Large intestine (tissue), 3 donors: ENCODE data around the gene FALEC. TPM values are rescaled to one million over a fixed set of nuclear protein-coding genes. Genes with fewer than 3 reads are reported as not detected.

Source experiments
- DNase-seq, 2 donors: peaks; one replicate each; pipeline versions ENCODE4 v3.0.0 to v3.0.0-alpha.2; 2013
- H3K27ac ChIP-seq: one replicate; pipeline ENCODE4 v1.5.1; 2013; ENCODE audit warnings: low read length
- H3K27me3 ChIP-seq: 2 replicates; pipeline ENCODE4 v1.6.1; 2013; ENCODE audit warnings: low read length; ENCODE audit not compliant: control insufficient read depth, insufficient read depth
- H3K36me3 ChIP-seq: 2 replicates; pipeline ENCODE4 v1.6.1; 2013; ENCODE audit warnings: low read length; ENCODE audit not compliant: control insufficient read depth, insufficient read depth
- H3K4me1 ChIP-seq: one replicate; pipeline ENCODE4 v1.6.1; 2013; ENCODE audit warnings: low read length; ENCODE audit not compliant: control insufficient read depth, insufficient read depth
- H3K4me3 ChIP-seq: one replicate; pipeline ENCODE4 v1.5.1; 2013; ENCODE audit warnings: low read length
- H3K9me3 ChIP-seq: one replicate; pipeline ENCODE4 v1.6.1; 2013; ENCODE audit warnings: mild to moderate bottlenecking, low read depth, low read length, moderate library complexity; ENCODE audit not compliant: control insufficient read depth
- WGBS: methylation state at CpG from one replicate; pipeline ENCODE4 v1.1.5; 2013; ENCODE audit warnings: low lambda C conversion rate; ENCODE audit not compliant: insufficient coverage; 5-methylcytosine and 5-hydroxymethylcytosine counted together
- polyA plus RNA-seq: library from polyadenylated mRNA; unstranded; fragments of 120-200 nt; gene quantifications from one replicate; pipeline ENCODE4 v1.2.1, GENCODE V29; 2013

FALEC gene
- polyA plus RNA-seq, 1 donor, result 0.31 TPM

GRCh38 chr1:150479927-150480352 lies 35.6 kb upstream of the FALEC start:
- no peak for DNase-seq
- H3K4me3 ChIP-seq, result no peak overlapping the region
- no peaks in the 10 kb centered on the region for H3K9me3 ChIP-seq
- H3K27me3 ChIP-seq, result no peaks in the 10 kb centered on the region
- H3K27ac ChIP-seq, result no peak overlapping the region
- H3K36me3 ChIP-seq, result no peaks in the 10 kb centered on the region
- no peaks in the 10 kb centered on the region for H3K4me1 ChIP-seq
- WGBS, result no CpG with 5 or more reads among the region's 2 CpGs

- no peak overlapping the region for H3K27ac ChIP-seq
These were observed 31.1 kb upstream of the FALEC start for GRCh38 chr1:150484431-150484830.

DNA sequence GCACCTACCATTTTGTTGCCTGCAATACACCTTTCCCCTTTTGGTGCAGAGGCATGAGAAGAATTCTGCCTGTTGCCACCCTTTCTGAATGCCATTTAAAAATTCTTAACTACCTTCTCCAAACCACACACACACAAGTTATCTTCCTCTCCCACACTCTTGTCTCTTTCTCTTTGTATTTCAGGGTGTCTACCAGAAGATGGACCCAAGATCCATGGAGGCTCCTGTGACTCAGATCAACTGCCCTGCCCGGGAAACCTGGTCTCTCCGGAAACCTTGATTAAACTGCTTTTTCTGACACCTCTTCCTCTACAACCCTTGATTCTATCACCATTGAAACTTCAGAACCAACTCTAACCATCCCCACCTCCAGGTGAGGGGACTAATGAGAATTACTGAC lies 30.7 kb upstream of the FALEC start:
- Histone ChIP-seq H3K4me1 (peaks cover 5% of the 10 kb centered on the region), H3K4me3 (no peak overlapping the region), H3K9me3 (no peaks in the 10 kb centered on the region), H3K27me3 (no peaks in the 10 kb centered on the region), H3K27ac (no peak overlapping the region), H3K36me3 (peaks cover 7% of the 10 kb centered on the region)
- WGBS, result no CpG with 5 or more reads among the region's 2 CpGs
- peak in 1 of 2 donors; percentile 30 for DNase-seq

More at GRCh38 chr1:150484431-150484830, 31.1 kb upstream of the FALEC start:
- Histone ChIP-seq H3K36me3 (peaks cover 3% of the 10 kb centered on the region), H3K4me1 (peaks cover 5% of the 10 kb centered on the region), H3K4me3 (no peak overlapping the region), H3K9me3 (no peaks in the 10 kb centered on the region), H3K27me3 (no peaks in the 10 kb centered on the region)
- no peak for DNase-seq
- WGBS, result 80% methylated on average over 1 of the region's 5 CpGs

GRCh38 chr1:150486966-150487762 lies 28.4 kb upstream of the FALEC start, which contains the start of gene TARS2:
TARS2 (plus strand) TSS chr1:150487419; CDS start chr1:150487451, 32 bp downstream.
- H3K9me3 ChIP-seq, result no peaks in the 10 kb centered on the region
- H3K4me1 ChIP-seq, result peaks cover 5% of the 10 kb centered on the region
- peak within 1 kb of the TSS; percentile 94 for H3K4me3 ChIP-seq
- peak within 1 kb of the TSS; percentile 54 for H3K27ac ChIP-seq
- peak; percentile 95 to 99 for DNase-seq
- no peaks in the 10 kb centered on the region for H3K27me3 ChIP-seq
- WGBS, result 0% methylated on average over 3 of the region's 30 CpGs
- peaks cover 20% of the 10 kb centered on the region for H3K36me3 ChIP-seq

DNA sequence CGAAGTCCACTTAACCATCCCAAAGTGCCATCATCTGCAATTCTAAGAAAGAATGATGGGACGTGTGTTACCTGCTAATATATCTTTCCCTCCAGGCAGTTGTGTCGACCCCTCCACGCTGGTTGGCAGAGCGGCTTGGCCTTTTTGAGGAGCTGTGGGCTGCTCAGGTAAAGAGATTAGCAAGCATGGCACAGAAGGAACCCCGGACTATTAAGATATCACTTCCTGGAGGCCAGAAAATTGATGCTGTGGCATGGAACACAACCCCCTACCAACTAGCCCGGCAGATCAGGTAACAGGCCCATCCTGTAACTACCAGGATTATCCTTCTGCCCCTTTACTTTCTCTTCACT lies 27.8 kb upstream of the FALEC start:
- no peaks in the 10 kb centered on the region for H3K27me3 ChIP-seq
- H3K4me3 ChIP-seq, result peak overlapping the region; percentile 94
- peak overlapping the region; percentile 22 for H3K27ac ChIP-seq
- no peaks in the 10 kb centered on the region for H3K9me3 ChIP-seq
- no peak for DNase-seq
- peaks cover 5% of the 10 kb centered on the region for H3K4me1 ChIP-seq
- peaks cover 24% of the 10 kb centered on the region for H3K36me3 ChIP-seq
- no CpG with 5 or more reads among the region's 7 CpGs for WGBS

GRCh38 chr1:150493175-150493574 lies 22.4 kb upstream of the FALEC start:
- Histone ChIP-seq H3K4me3 (no peak overlapping the region), H3K27ac (no peak overlapping the region), H3K4me1 (peaks cover under 1% of the 10 kb centered on the region), H3K27me3 (no peaks in the 10 kb centered on the region), H3K9me3 (no peaks in the 10 kb centered on the region), H3K36me3 (peaks cover 49% of the 10 kb centered on the region)
- DNase-seq, result no peak
- no CpG with 5 or more reads among the region's 8 CpGs for whole genome bisulfite sequencing

- peaks cover 49% of the 10 kb centered on the region for H3K36me3 ChIP-seq
- WGBS, result no CpG with 5 or more reads among the region's 10 CpGs
These were observed 17.2 kb upstream of the FALEC start for GRCh38 chr1:150498342-150498741.

DNA sequence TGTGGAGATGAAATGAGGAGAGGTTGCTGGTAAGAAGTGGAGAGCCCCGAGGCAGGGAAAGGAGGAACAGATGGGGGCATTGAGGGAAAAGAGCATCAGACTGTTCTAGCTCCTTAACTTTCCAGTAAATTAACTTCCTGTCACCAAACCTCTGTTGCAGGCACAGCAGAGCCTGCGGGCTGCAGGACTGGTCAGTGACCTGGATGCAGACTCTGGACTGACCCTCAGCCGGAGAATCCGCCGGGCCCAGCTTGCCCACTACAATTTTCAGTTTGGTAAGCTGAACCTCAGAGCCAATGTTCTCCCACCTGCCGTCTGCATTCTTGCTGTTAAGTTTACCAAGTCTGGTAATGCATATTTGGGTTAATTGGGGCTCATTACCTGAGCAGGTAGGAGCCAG lies 10.1 kb upstream of the FALEC start:
- no CpG with 5 or more reads among the region's 6 CpGs for WGBS
- Histone ChIP-seq H3K4me3 (no peak overlapping the region), H3K4me1 (no peaks in the 10 kb centered on the region), H3K9me3 (no peaks in the 10 kb centered on the region), H3K36me3 (peaks cover 46% of the 10 kb centered on the region), H3K27ac (no peak overlapping the region), H3K27me3 (no peaks in the 10 kb centered on the region)
- no peak for DNase-seq

More at GRCh38 chr1:150498342-150498741, 17.2 kb upstream of the FALEC start:
- no peaks in the 10 kb centered on the region for H3K27me3 ChIP-seq
- H3K9me3 ChIP-seq, result no peaks in the 10 kb centered on the region
- no peak for DNase-seq
- no peak overlapping the region for H3K4me3 ChIP-seq
- H3K4me1 ChIP-seq, result no peaks in the 10 kb centered on the region
- no peak overlapping the region for H3K27ac ChIP-seq

DNA sequence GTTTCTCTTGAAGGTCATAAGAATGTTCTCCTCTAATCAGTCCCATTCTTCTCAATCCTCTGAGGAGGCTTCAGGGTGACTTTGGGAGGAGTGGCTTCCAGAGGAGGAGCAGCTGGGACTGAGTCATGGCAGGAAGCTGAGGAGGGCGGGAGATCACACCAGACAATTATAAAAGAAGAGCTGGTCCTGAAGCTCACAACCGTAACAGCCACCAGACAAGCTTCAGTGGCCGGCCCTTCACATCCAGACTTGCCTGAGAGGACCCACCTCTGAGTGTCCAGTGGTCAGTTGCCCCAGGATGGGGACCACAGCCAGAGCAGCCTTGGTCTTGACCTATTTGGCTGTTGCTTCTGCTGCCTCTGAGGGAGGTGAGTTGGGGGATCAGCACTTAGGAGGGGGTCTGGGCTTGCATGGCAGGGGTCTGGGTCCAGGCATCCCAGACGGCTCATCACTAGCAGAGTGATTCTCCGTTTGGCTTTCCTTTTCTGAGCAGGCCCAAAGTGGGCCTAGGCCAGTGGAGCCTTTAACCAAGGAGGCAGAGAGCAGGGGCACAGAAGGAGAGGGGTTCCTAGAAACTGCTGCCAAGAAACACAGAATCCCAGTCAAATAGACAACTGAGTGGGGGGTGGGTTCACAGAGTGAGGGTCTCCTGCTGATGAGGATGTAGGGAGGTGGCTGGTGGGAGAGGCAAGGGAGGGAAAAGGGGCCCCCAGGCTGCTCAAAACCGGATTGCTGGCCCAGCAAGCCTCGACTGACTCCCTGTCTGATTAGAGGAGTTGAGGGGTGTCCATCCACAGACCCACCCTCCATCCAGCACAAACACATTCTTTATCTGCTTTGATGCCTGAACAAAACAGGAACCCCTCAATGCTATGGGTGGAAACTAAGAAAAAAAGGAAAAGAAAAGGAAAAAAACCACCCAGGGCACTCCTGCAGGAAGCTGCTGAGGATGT lies 7.4 kb upstream of the FALEC start, which contains the start of gene ECM1:
ECM1 (plus strand) TSS at position 198 of the 953 bp plus-strand sequence; CDS start at position 299, 101 bp downstream.
- Histone ChIP-seq H3K36me3 (peaks cover 43% of the 10 kb centered on the region), H3K4me3 (no peak within 1 kb of the TSS), H3K9me3 (no peaks in the 10 kb centered on the region), H3K27me3 (no peaks in the 10 kb centered on the region), H3K27ac (no peak within 1 kb of the TSS), H3K4me1 (no peaks in the 10 kb centered on the region)
- no CpG with 5 or more reads among the region's 7 CpGs for WGBS
- peak in 1 of 2 donors; percentile 36 for DNase-seq

GRCh38 chr1:150508982-150509381 lies 6.6 kb upstream of the FALEC start:
- DNase-seq, result no peak
- Histone ChIP-seq H3K9me3 (no peaks in the 10 kb centered on the region), H3K4me3 (no peak overlapping the region), H3K27ac (no peak overlapping the region), H3K36me3 (peaks cover 42% of the 10 kb centered on the region), H3K4me1 (no peaks in the 10 kb centered on the region), H3K27me3 (no peaks in the 10 kb centered on the region)
- no CpG with 5 or more reads among the region's 4 CpGs for WGBS
